ENCODE data around the gene UBE2N. TPM values are rescaled to one million over a fixed set of nuclear protein-coding genes. Genes with fewer than 3 reads are reported as not detected.

Gene UBE2N
- total RNA-seq, 4 donors from 2014 or later, result 26.5 to 46.8 (median 30.5) TPM

- Histone ChIP-seq H3K4me3 (no peak overlapping the region), H3K27me3 (no peaks in the 10 kb centered on the region), H3K27ac (peak overlapping the region; percentile 4 to 54 (median 34)), H3K4me1 (peaks cover 6 to 8% of the 10 kb centered on the region in 2 donors), H3K36me3 (peaks cover 0 to 58% of the 10 kb centered on the region in 2 donors), H3K9me3 (no peaks in the 10 kb centered on the region)
- intact Hi-C loops (cut with DNase I; ENCODE audit: low total_unique reads), result no loop called here
- DNase-seq (no peak), ATAC-seq (no peak)
- TF ChIP-seq CTCF (IDR thresholded peaks at IDR 0.05 in 4 of 5, conservative IDR thresholded peaks at IDR 0.05 in 1 of 5) (no peak), POLR2A (IDR thresholded peaks at IDR 0.05) (no peak)
- in situ Hi-C loops (cut with MboI; ENCODE audit: low sequenced_read_pairs in 4 of 4), result loop anchor here (5.0 to 10.0 kb wide), 4 partner anchors 373 to 613 kb away; no protein-coding TSS in a partner anchor
Measured at GRCh38 chr12:93397412-93397811, 44.3 kb downstream of the UBE2N start.

GRCh38 chr12:93393425-93393824 is 48.3 kb downstream of the UBE2N start:
- H3K9me3 ChIP-seq, result no peaks in the 10 kb centered on the region
- H3K4me1 ChIP-seq, result peaks cover 17 to 27% of the 10 kb centered on the region in 2 donors
- intact Hi-C loops (cut with DNase I; ENCODE audit: low total_unique reads) (no loop called here), in situ Hi-C loops (cut with MboI; ENCODE audit: low sequenced_read_pairs in 4 of 4) (loop anchor here in 3 of 4 donors (10.0 kb wide), 3 partner anchors 369 to 609 kb away; no protein-coding TSS in a partner anchor)
- H3K27ac ChIP-seq, result no peak overlapping the region
- ATAC-seq (no peak), DNase-seq (no peak)
- no peak overlapping the region for H3K4me3 ChIP-seq
- peaks cover 0 to 49% of the 10 kb centered on the region in 2 donors for H3K36me3 ChIP-seq
- TF ChIP-seq POLR2A (IDR thresholded peaks at IDR 0.05), result no peak
- TF ChIP-seq CTCF (IDR thresholded peaks at IDR 0.05 in 4 of 5, conservative IDR thresholded peaks at IDR 0.05 in 1 of 5), result no peak
- no peaks in the 10 kb centered on the region for H3K27me3 ChIP-seq

- Histone ChIP-seq H3K27ac (peak overlapping the region in 3 of 4 donors; percentile 35 to 51 (median 43)), H3K4me1 (peaks cover 11 to 25% of the 10 kb centered on the region in 2 donors), H3K4me3 (no peak overlapping the region), H3K36me3 (peaks cover 0 to 22% of the 10 kb centered on the region in 2 donors), H3K9me3 (no peaks in the 10 kb centered on the region), H3K27me3 (no peaks in the 10 kb centered on the region)
- in situ Hi-C loops (cut with MboI; ENCODE audit: low sequenced_read_pairs in 4 of 4) (loop anchor here in 3 of 4 donors (10.0 kb wide), 3 partner anchors 366 to 606 kb away; no protein-coding TSS in a partner anchor), intact Hi-C loops (cut with DNase I; ENCODE audit: low total_unique reads) (no loop called here)
- no peak for DNase-seq
- no peak for ATAC-seq
- no peak for TF ChIP-seq POLR2A (IDR thresholded peaks at IDR 0.05)
- TF ChIP-seq CTCF (IDR thresholded peaks at IDR 0.05 in 4 of 5, conservative IDR thresholded peaks at IDR 0.05 in 1 of 5), result no peak
Measured at GRCh38 chr12:93390549-93391297, 51.0 kb downstream of the UBE2N start.

GRCh38 chr12:93390031-93390430 is 51.7 kb downstream of the UBE2N start:
- DNase-seq (no peak), ATAC-seq (no peak)
- Histone ChIP-seq H3K4me3 (no peak overlapping the region), H3K9me3 (no peaks in the 10 kb centered on the region), H3K27me3 (no peaks in the 10 kb centered on the region), H3K27ac (peak overlapping the region in 3 of 4 donors; percentile 35 to 51 (median 43)), H3K4me1 (peaks cover 16 to 32% of the 10 kb centered on the region in 2 donors), H3K36me3 (peaks cover 0 to 15% of the 10 kb centered on the region in 2 donors)
- in situ Hi-C loops (cut with MboI; ENCODE audit: low sequenced_read_pairs in 4 of 4) (loop anchor here in 3 of 4 donors (10.0 kb wide), 3 partner anchors 365 to 605 kb away; no protein-coding TSS in a partner anchor), intact Hi-C loops (cut with DNase I; ENCODE audit: low total_unique reads) (no loop called here)
- TF ChIP-seq CTCF (IDR thresholded peaks at IDR 0.05 in 4 of 5, conservative IDR thresholded peaks at IDR 0.05 in 1 of 5) (no peak), POLR2A (IDR thresholded peaks at IDR 0.05) (no peak)

Data from gastrocnemius medialis (tissue), 4 donors.